SKM-1 treated with dmso at 0.1 percent for 144 hours (cell line): ENCODE results near the gene ZBTB38.

Source experiments
- DNase-seq: peaks from one replicate; lab custom pipeline; 2025; ENCODE audit not compliant: unreplicated experiment; lab: John Stamatoyannopoulos, UW

The ZBTB38 gene

GRCh38 chr3:141367038-141367730 is 1.1 kb upstream of the ZBTB38 start:
- no peak for DNase-seq

GRCh38 chr3:141368925-141369794 is 856 bp downstream of the ZBTB38 start:
- DNase-seq: no peak

GRCh38 chr3:141370065-141370533 is 1.8 kb downstream of the ZBTB38 start:
- peak; percentile 81 for DNase-seq

- no peak for DNase-seq
Observed at GRCh38 chr3:141371882-141372281, 3.6 kb downstream of the ZBTB38 start.

- DNase-seq: no peak
Observed at GRCh38 chr3:141372656-141373055, 4.4 kb downstream of the ZBTB38 start.

GRCh38 chr3:141373232-141373631 is 4.9 kb downstream of the ZBTB38 start:
- no peak for DNase-seq

- no peak for DNase-seq
Observed at GRCh38 chr3:141373768-141374526, 5.6 kb downstream of the ZBTB38 start.

GRCh38 chr3:141375381-141376301 is 7.3 kb downstream of the ZBTB38 start:
- DNase-seq: no peak

- no peak for DNase-seq
Observed at GRCh38 chr3:141377377-141377776, 9.1 kb downstream of the ZBTB38 start.

- DNase-seq: no peak
Observed at GRCh38 chr3:141378556-141378955, 10.3 kb downstream of the ZBTB38 start.

- no peak for DNase-seq
Observed at GRCh38 chr3:141379250-141379966, 11.1 kb downstream of the ZBTB38 start.

GRCh38 chr3:141380279-141380678 is 12.0 kb downstream of the ZBTB38 start:
- no peak for DNase-seq

- no peak for DNase-seq
Observed at GRCh38 chr3:141380987-141381386, 12.7 kb downstream of the ZBTB38 start.

- DNase-seq: no peak
Observed at GRCh38 chr3:141382571-141382970, 14.3 kb downstream of the ZBTB38 start.

- no peak for DNase-seq
Observed at GRCh38 chr3:141383555-141384129, 15.3 kb downstream of the ZBTB38 start.

GRCh38 chr3:141384157-141384556 is 15.9 kb downstream of the ZBTB38 start:
- no peak for DNase-seq

- no peak for DNase-seq
Observed at GRCh38 chr3:141384575-141384974, 16.3 kb downstream of the ZBTB38 start.

- no peak for DNase-seq
Observed at GRCh38 chr3:141385406-141386125, 17.3 kb downstream of the ZBTB38 start.

GRCh38 chr3:141386126-141386488 is 17.8 kb downstream of the ZBTB38 start:
- DNase-seq: no peak
